Stimulated activated CD4-positive, alpha-beta T cell treated with anti-CD3 and anti-CD28 coated beads, Interleukin-1b, Interleukin-23, amount 100 ng/mL, for 1 hour (primary cell): Measurements from ENCODE around the gene CHRNA3.

ENCODE experiments used
- DNase-seq, 2 donors: peaks; one replicate each; pipeline ENCODE4 v3.0.0-alpha.2; 2020; ENCODE audit warnings: low read depth in 2 of 2

The CHRNA3 gene

GRCh38 chr15:78620527-78621421, at the start of gene CHRNA3:
TSS of gene CHRNA3 (minus strand) at chr15:78620996. CDS start at chr15:78620794, 202 bp downstream.
- no peak for DNase-seq

GRCh38 chr15:78668987-78669386, 48.2 kb upstream of the CHRNA3 start:
- DNase-seq, result no peak

- no peak for DNase-seq
Observed at GRCh38 chr15:78667578-78668236, 46.9 kb upstream of the CHRNA3 start.

GRCh38 chr15:78666010-78666409, 45.2 kb upstream of the CHRNA3 start:
- DNase-seq, result no peak

GRCh38 chr15:78663703-78664102, 42.9 kb upstream of the CHRNA3 start:
- DNase-seq, result no peak

DNA sequence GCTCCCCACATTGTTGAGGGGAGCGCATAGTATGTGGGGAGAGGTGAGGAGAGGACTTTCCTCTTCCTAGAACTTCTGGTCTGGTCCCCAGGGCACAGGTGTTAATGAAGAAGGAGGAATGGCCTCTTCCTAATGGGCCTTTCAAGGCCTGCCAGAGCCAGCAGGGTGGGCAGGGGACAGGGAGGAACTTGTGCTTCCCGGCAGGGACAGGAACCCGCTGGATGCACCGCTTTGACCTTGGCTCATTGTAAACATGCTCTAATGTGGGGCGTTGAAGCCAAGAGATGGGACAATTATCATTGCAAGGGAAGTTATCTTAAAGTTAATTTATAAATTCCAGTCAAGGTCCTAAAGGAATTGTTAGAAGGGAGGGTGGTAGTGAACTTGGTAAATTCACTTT, 41.2 kb upstream of the CHRNA3 start:
- no peak for DNase-seq

- no peak for DNase-seq
Observed at GRCh38 chr15:78661001-78661400, 40.2 kb upstream of the CHRNA3 start.

GRCh38 chr15:78660584-78660983, 39.8 kb upstream of the CHRNA3 start:
- no peak for DNase-seq

GRCh38 chr15:78658823-78659222, 38.0 kb upstream of the CHRNA3 start:
- no peak for DNase-seq

DNA sequence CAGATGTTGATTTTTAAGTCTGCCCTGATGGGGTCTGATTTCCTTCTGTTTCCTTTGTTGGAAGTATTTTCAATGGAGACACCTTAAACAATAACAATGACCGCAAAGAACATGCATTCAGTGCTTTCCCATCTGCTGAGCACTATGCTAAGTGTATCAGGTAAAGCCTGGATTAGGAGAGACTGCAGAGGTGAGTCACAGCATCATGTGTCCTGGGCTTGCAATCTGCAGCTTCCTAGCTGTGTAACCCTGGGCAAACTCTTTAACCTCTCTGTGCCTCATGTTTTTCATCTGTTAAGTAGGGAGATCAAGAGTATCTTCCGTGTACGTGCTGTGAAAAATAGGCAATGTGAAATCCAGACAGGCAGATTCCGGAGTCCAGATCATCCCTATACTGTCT, 33.5 kb upstream of the CHRNA3 start:
- DNase-seq, result no peak

DNA sequence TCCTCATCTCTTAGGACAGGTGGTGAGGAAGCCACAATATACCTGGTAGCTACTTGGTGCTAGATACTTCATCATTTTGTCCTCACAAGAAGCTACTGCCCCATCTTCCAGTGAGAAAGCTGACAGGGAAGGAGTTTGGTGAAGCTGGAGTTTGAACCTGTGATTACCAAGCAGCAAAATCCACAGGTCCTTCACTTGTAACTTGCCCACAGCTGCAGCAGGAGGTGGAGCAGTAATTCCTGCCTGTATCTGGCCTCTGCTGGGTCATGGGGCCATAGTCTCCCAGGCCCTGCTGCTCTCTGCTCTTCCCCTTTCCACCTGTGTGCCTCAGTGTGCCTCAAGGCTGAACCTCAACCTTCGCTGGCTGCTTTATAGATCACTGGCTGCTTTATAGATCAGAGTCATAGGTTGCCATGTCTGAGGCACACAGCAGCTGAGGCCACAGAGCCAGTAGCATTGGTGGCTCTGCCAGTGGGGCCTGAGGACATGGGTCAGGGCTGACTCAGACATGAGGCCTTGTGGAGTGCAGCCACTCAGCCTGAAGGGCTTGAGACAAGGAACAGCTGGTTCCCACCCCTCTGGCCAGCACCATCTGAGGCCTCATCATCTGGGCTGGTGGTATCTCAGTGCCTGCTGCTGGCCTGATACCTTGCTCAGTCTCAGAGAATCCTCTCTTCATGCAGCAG, 31.3 kb upstream of the CHRNA3 start:
- no peak for DNase-seq

GRCh38 chr15:78651007-78651406, 30.2 kb upstream of the CHRNA3 start:
- DNase-seq, result no peak

- no peak for DNase-seq
Observed at GRCh38 chr15:78650022-78650421, 29.2 kb upstream of the CHRNA3 start.

DNA sequence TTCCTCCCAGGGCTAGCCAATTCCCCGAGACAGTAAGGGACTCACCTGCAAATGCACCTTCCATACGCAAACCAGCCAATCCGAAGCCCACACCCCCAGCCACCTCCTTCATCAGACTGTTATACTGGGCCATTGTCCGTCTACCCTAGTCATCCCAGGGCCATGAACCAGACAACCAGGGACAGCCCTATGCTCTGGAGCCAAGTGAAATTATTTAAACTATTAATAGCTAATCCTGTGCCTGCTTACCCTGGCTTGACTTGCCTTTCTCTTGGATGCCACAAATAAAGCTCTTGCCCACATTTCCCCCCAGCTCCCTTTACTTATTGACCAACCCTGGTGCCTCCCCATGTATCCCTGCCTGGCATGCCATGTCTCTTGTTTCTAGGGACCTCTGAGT, 24.2 kb upstream of the CHRNA3 start:
- DNase-seq, result no peak

DNA sequence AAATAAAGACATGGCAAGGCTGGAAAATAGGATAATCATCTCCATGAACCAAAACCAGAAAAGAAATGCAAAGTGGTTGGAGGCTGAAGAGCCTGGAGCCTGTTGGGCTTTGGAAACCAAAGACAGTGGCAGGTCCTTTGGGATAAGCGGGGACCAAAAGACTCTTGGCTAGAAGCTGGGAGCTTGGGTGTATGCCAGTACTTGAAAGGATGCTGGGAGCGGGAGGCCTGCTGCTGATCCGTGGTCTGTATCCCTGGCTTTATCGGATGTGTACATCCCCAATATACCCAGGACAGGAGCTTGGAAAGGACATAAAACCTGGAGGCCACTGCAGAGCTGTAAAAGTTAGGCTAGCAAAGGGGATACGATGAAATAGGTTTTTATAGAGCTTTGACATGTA, 21.5 kb upstream of the CHRNA3 start:
- no peak for DNase-seq

- no peak for DNase-seq
Observed at GRCh38 chr15:78641749-78642275, 21.0 kb upstream of the CHRNA3 start.

DNA sequence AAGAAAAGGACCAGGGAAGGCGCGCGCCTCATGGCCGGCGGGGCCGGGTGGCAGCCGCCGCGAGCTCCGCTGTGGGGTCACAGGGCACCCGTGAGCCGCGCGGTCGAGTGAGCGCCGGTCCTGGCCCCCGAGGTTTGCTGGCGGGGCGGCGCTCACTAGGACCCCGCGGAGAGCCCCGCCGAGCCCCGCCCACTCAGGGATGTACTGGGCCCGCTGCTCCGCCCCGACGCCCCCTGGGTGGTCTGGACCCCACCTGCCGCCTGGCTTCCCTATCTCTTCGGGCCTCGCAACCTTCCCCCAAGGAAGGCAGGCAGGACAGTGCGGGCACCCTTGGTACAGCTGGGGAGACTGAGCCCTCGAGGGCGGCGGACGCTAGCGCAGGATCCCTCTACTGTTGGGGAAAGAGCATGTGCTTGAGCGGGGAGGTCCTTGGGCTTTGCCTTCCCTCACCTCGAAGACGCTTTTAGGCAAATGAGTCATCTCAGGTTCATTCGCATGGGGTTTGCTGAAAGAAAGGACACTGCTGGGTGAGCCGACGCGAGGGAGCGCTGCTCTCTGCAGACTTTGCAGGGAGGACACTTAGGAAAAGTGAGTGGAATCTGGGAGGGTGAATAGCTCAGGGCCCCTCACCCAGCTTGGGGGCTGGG, 20.4 kb upstream of the CHRNA3 start, which contains the start of gene CHRNB4:
TSS of gene CHRNB4 (minus strand) at position 109 of the 647 bp plus-strand sequence. CDS start at position 32, 77 bp downstream.
- DNase-seq, result no peak

GRCh38 chr15:78640527-78641101, 19.8 kb upstream of the CHRNA3 start:
- no peak for DNase-seq

- DNase-seq, result peak in 1 of 2 donors; percentile 35
Observed at GRCh38 chr15:78638658-78639314, 18.0 kb upstream of the CHRNA3 start.

DNA sequence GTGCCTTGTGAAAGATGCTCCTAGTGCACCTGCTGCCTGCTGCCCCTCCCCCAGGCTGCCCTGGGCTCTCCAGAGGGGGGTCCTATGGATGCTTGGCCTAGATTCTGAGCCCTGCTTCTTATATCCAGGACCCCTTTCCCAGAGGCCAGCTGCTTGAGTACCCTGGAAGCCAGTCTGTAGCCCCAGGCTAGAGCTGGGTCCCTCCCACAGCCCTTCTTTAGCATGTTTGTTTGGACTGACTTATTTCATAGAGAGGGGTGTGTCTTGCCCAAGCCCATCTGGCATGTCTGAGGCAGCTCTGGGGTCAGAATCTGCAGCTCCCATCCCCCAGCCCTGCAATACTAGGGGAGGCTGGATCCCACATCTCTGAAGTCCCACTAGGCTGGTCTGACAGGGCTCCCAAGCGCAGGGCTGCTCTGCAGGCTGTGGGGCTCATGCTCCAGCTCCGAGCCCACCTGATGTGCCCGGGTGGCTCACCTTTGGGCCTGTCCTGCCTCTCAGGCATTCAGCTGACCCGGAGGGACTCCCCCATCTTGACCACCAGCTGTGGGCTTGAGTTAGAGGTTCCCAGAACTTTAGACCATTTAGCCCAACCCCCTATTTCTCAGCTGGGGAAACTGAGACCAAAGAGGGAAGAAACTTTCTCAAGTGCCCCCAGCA, 17.1 kb upstream of the CHRNA3 start:
- no peak for DNase-seq
